Heart left ventricle (tissue), 13 donors: ENCODE measurements around the gene PCSK5.

ENCODE experiments used
- POLR2A ChIP-seq, 2 donors: fragments of 450-650 bp; IDR thresholded peaks; one replicate each; pipeline ENCODE4 v1.6.1; 2017; ENCODE audit warnings: antibody characterized with exemption in 2 of 2, mild to moderate bottlenecking in 2 of 2, moderate library complexity in 2 of 2
- TF ChIP-seq, protein P1 (sequence below), 12 donors: fragments of 200-600 bp; sonication (generic) in 4 of 12; IDR thresholded peaks; one replicate each; pipeline versions ENCODE4 v1.5.0 to v1.8.0; 2018 to 2022; ENCODE audit warnings: antibody characterized with exemption in 12 of 12, mild to moderate bottlenecking in 5 of 12
- donor health status: ischemic (EF 13 %, LVEDD 7.1; RV severe dilation, severe dysfunction).
- donor health status: DM: no; HTN: yes; CAD: no.
- donor health status: DM: no; HTN: no; CAD: no.
- donor health status: ischemic (EF 25% LVEDD 6.9; RV normal size, moderate dysfunction).
- donor health status: ischemic (EF 25% LVEDD 5.7; RV mildly dilated, moderate dysfunction).
- donor health status: ischemic (EF 35%, LVEDD 5.7; RV mildly dilated, moderate dysfunction).
- donor health status: nonischemic (EF 11% LVEDD 7.7; RV severe dilation, severe dysfunction).
- donor health status: DM: yes; HTN: yes; CAD: no.
- donor health status: PGD.
- donor health status: ischemic (EF 29% LVEDD 5.4; RV normal size, mild dysfunction).
- donor health status: nonischemic (EF 23%, LVEDD 6.1; RV moderate dilation, normal function).

DNA sequence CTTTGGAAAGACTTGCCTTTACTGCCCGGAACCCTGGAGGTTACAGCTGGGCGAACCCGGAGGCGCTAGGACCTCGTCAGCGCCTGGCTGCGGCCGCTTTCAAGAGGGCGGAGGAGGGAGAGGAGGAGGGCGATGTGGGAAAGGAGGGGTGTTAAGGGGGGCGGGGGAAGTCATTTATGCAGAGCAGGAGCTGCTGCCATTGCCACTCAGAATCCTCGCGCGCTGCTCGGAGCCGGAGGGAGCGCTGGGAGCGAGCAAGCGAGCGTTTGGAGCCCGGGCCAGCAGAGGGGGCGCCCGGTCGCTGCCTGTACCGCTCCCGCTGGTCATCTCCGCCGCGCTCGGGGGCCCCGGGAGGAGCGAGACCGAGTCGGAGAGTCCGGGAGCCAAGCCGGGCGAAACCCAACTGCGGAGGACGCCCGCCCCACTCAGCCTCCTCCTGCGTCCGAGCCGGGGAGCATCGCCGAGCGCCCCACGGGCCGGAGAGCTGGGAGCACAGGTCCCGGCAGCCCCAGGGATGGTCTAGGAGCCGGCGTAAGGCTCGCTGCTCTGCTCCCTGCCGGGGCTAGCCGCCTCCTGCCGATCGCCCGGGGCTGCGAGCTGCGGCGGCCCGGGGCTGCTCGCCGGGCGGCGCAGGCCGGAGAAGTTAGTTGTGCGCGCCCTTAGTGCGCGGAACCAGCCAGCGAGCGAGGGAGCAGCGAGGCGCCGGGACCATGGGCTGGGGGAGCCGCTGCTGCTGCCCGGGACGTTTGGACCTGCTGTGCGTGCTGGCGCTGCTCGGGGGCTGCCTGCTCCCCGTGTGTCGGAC lies at the start of gene PCSK5:
- peak in 1 of 2 donors; percentile 90 for TF ChIP-seq POLR2A (IDR thresholded peaks at IDR 0.05)
- TF ChIP-seq, protein P1, sequence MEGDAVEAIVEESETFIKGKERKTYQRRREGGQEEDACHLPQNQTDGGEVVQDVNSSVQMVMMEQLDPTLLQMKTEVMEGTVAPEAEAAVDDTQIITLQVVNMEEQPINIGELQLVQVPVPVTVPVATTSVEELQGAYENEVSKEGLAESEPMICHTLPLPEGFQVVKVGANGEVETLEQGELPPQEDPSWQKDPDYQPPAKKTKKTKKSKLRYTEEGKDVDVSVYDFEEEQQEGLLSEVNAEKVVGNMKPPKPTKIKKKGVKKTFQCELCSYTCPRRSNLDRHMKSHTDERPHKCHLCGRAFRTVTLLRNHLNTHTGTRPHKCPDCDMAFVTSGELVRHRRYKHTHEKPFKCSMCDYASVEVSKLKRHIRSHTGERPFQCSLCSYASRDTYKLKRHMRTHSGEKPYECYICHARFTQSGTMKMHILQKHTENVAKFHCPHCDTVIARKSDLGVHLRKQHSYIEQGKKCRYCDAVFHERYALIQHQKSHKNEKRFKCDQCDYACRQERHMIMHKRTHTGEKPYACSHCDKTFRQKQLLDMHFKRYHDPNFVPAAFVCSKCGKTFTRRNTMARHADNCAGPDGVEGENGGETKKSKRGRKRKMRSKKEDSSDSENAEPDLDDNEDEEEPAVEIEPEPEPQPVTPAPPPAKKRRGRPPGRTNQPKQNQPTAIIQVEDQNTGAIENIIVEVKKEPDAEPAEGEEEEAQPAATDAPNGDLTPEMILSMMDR (IDR thresholded peaks at IDR 0.05), result peak in 11 of 12 donors; percentile 12 to 62 (median 34)
